GM21447 (cell line): ENCODE data around the gene TYW1B.
"Not testable (repeated sequence)": the region's sequence is repeated elsewhere in the genome, so short reads cannot be mapped to it uniquely, and the experiment has no call there.

Experiments used
- ATAC-seq: cut with Tn5 transposase; IDR thresholded peaks from one replicate; pipeline ENCODE4 v1.9.1; 2021; ENCODE audit not compliant: unreplicated experiment

TYW1B gene

DNA sequence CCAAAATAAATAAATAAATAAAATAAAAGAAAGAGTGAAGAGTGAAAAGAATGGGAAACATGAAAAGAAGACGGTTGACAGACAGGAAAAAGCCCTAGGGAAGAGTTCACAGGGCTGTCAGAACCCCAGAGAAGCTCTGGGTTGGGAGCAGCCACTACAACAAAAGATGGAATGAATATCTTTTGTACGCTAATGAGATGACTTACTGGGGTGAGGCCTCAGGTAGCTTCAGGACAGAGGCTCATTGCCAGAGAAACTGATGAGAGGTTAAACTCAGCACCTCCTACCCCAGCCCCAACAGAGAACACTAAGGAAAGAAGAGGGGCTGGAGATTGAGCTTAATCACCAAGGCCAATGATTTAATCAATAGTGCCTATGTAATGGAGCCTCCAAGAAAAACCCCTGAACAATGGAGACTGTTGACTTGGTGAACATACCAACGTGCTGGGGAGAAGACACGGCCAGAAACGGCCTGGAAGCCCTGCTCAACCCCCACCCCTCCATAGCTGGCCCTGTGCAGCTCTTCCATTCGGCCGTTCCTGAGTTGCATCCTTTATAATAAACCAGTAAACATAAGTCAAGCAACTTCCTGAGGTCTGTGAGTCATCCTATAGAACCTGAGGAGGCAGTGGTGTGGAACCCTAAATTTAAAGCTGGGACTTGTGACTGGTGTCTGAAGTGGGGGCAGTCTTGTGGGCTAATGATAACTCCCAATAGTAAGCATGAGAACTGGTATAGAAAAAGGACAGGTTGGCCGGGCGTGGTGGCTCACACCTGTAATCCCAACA is 11.4 kb downstream of the TYW1B start:
- not testable (repeated sequence) for ATAC-seq

- not testable (repeated sequence) for ATAC-seq
These were observed 17.6 kb downstream of the TYW1B start for GRCh38 chr7:72810437-72810836.

DNA sequence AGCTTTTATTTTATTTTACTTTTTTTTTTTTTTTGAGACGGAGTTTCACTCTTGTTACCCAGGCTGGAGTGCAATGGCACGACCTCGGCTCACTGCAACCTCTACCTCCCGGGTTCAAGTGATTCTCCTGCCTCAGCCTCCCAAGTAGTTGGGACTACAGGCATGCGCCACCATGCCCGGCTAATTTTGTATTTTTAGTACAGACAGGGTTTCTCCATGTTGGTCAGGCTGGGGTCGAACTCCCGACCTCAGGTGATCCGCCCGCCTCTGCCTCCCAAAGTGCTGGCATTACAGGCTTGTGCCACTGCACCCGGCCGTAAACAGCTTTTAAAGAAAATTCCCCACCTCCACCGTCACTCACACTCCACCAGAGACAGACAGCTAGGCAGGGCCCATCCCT is 19.5 kb downstream of the TYW1B start:
- ATAC-seq, result not testable (repeated sequence)

DNA sequence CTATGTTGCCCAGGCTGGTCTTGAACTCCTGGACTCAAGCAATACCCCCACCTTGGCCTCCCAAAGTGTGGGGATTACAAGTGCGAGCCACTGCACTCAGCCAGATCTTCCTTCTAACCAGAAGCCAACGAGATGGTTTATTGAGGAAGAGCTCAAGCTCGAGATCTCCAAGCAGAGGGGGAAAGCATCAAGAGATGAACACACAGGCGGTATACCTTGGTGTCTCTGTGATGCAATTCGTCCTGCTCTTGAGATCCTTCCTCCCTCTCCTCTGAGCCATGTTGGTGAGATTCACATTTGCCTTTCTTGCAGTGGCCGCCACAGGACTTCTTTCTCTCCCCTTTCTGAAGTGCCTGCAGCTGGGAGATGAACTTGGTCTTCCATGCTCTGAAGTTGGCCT is 21.1 kb downstream of the TYW1B start:
- ATAC-seq, result not testable (repeated sequence)

DNA sequence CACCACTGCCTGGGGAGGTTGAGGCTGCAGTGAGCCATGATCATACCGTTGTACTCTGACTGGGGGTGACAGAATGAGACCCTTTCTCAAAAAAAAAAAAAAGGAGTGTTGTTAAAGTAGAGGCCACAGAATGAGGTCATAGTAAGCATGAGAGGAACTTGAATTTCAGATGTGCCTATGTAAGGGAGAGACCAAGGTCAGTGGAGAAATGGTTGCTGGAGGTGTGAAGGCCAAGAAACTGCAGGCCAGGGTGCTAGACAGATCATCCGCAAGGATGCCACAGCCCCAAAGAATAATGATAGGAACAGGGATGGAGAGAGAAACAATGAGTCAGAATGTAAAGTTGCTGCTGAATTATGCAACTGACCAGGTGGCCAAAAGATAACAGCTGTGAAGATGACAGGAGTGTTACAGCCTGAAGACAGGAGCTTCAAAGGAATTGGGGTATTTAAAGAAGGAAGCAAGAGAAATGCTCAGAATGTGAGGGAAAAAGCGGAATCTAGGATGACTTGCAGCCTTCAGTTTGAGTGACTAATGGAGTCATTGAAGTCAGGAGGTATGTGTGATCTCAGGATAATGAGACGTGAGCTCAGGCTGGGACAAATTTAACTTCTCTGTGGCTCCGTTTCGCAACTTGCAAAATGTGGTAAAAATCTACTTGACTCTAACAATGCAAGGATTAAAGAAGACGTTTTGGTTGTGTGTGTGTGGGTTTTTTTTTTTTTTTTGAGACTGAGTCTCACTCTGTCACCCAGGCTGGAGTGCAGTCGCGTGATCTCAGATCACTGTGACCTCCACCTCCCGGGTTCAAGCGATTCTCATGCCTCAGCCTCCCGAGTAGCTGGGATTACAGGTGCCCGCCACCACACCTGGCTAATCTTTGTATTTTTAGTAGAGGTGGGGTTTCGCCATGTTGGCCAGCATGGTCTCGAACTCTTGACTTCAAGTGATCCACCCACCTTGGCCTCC is 22.2 kb downstream of the TYW1B start:
- no peak for ATAC-seq

- ATAC-seq, result not testable (repeated sequence)
These were observed 24.2 kb downstream of the TYW1B start for GRCh38 chr7:72803778-72804177.

DNA sequence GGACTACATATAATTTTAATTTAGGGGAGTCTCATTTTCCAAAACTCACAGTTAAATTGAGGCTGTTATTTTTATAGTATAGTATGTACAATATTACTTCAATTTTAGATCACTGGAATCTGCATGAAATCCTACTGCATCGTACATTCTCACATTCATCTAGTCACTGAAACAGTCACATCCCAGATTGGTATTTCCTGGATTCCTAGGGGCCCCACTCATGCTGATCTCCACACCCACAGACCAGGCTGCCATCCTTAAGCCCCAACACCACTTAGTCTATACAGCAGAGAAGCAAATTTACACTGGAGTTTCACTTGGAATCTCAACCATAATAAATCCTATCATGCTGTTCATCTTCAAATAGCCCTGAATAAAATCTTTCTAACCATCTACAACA is 26.4 kb downstream of the TYW1B start:
- ATAC-seq, result not testable (repeated sequence)

DNA sequence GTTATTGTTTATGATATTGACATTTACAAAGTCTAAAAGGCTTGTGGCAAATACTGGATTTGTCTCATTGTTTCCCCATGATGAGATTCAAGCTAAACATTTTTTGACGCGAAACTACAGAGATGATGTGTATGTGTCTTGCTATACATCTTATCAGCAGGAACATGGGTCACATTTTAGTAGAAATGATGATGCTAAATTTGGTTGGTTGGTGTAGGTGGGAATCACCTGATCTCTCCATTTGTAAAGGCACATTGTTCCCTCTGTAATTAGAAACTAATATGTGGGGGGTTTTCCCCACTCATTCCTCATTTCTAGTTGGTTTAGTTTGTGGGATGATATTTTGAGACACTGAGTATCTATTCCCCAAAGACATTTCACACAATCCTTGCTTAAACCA is 32.6 kb downstream of the TYW1B start:
- not testable (repeated sequence) for ATAC-seq

GRCh38 chr7:72793791-72794190 is 34.2 kb downstream of the TYW1B start:
- ATAC-seq, result no peak

- not testable (repeated sequence) for ATAC-seq
These were observed 37.3 kb downstream of the TYW1B start for GRCh38 chr7:72790698-72791060.

DNA sequence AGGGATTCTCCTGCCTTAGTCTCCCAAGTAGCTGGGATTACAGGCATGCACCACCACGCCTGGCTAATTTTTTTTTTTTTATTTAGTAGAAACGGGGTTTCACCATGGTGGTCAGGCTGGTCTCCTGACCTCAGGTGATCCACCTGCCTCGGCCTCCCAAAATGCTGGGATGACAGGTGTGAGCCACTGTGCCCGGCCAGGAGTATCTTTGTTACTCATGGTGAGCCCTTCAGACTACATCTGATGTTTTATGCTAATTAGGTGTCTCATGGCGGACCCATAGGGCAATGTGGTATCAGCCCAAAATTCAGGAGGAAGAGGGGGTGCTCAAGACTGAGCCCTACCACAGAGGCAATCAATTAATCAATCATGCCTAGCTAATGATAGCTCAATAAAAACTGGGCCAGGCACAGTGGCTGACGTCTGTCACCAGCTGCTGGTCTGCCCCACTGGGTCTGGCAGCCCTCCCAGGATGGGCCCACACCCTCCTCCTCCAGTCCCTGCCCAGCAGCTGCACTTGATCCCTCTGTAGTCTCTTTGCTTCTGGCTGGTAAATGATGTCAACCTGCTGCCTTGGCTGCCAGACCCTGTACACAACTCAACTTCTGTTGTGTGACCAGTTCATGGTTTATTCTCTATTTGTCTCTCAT is 37.8 kb downstream of the TYW1B start:
- ATAC-seq, result not testable (repeated sequence)

GRCh38 chr7:72785166-72785955 is 42.6 kb downstream of the TYW1B start:
- no peak for ATAC-seq

- ATAC-seq, result not testable (repeated sequence)
These were observed 44.2 kb downstream of the TYW1B start for GRCh38 chr7:72783601-72784370.

DNA sequence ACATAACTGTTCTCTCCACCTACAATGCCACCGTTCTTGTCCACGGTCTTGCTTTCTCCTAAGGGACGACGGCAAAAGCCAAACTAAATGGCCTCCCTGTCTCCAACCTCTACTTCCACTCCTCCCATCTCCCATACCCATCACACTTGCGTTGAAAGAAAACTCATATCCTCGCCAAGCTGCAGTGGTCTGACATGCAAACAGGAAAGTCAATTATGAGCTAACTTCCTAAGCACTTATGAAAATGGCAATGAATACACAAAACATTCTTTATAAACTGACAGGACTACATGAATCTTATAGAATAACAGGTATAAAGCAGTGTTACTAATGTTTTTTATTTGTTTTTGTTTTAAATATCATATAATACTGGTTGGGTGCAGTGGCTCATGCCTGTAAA is 46.4 kb downstream of the TYW1B start:
- no peak for ATAC-seq

DNA sequence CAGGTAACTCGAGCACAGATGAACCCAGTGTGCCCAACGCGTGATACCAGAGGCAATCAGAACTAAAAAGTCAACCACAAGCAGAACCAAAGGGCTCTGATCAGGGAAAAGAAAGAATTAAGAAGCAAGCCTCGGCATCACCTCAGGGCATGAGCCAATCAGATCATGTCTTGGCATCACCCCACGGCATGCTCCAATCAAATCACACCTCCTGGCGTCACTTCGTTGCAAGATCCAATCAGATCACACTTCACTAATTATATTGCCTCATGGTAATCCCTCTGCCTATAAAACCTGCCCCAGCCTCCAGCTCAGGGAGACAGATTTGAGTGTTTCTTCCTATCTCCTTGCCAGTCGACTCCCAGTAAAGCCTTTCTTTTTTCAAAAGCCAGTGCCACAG is 46.8 kb downstream of the TYW1B start:
- ATAC-seq, result no peak

DNA sequence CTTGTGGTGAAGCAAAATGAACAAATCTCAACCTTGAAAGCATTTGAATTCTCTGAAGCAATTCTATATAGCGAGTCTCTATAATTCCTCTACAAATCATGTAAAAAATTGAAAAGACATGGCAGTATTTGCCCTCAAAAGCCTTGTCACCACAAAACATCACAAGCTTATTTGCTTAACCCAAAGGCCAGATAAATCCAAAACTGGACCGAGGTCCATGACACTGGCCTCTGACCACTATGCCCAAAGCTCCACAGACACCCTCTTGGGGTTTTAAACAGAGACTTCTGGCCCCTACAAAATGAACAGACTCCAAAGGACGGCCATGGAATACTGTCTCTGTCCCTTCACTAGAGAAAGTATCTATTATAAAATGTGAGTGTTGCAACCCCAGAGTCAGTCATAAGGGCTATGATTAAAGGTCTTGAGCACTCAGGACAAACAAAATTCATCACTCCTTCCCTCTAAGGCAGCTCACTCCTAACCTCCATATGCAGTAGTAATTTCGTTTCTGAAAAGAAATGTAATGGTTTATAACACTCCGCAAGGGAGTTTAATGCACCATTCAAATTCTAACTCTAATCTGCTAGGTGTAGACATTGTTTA is 47.6 kb downstream of the TYW1B start:
- ATAC-seq, result not testable (repeated sequence)

- not testable (repeated sequence) for ATAC-seq
These were observed 50.8 kb downstream of the TYW1B start for GRCh38 chr7:72777167-72777566.

DNA sequence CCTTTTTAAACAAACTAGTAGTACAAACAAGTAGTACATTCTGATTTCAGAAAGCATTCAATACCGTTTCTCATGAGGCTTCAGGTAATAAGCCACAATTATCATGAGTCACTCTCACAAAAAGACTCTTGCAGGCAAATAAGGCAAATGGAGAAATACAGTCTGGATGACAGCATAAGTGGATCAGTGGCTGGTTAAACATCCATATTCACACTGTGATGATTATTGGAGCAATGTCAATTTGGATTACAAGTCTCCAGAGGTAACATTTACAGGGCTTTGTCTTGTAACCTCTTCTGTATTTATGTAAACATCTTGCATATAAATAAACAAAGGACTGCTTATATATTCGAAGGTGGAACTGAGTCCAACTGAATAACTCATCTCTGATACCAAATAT is 55.4 kb downstream of the TYW1B start:
- not testable (repeated sequence) for ATAC-seq

DNA sequence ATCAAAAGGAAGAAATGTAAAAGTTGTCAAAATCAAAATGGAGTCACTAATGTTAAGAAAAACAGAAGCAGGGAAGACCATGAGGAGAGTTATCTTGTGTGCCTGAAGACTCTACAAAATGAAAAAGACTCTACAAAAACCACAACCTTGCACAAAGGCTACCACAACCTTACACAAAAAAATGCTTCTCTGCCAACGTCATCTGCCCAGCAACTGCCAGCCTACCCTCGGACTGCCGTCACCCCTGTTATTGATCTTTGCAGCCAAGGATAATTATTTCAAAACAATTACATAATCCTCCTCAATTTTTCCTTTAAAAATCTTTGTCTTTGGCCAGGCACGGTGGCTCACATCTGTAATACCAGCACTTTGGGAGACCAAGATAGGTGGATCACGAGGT is 61.0 kb downstream of the TYW1B start:
- ATAC-seq, result not testable (repeated sequence)
